ENCODE results near the gene LMBR1L. TPM values are rescaled to one million over a fixed set of nuclear protein-coding genes. Genes with fewer than 3 reads are reported as not detected.

The LMBR1L gene
- total and polyA plus RNA-seq, 2 of the 13 experiments (the other 11 are each of a cell fraction or from before 2014, with no cell fraction given): 12.2 to 65.9 TPM

DNA sequence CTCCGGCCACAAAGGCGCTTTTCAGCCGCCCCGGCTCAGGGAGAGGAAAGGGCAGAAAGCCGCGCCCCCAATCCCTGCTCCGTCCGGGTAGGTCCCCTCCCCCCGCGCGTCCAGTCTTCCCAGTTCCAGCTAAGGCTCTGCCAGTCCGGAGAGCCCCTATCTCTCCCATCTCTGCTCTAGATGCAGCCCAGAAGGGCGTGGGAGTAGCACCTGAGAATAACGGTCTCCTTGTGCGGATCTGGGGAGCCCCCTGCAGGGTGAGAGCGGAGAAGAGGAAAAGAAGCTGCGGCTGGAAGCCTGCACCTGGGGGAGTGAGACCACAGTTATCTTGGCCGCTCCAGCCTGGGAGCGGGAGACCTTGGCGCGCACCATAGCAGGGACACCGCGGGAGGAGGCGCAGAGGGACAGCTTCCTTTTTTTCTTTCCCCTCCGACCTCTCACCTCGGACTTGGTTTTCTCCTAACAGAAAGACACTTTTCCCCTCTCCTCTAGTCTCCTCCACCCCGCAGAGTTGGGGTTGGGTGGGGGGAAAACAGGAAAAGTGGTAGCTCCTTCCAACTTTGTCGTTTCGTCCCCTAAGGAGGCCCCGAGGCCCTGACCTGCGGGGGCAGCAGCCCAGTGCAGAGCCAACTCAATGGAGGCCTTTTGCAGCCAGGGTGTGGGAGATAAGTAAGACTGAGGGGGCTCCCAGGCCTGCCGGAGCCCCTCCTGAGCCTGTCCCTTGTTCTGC lies 18.4 kb downstream of the LMBR1L start (continued):
- TF ChIP-seq, protein P1, sequence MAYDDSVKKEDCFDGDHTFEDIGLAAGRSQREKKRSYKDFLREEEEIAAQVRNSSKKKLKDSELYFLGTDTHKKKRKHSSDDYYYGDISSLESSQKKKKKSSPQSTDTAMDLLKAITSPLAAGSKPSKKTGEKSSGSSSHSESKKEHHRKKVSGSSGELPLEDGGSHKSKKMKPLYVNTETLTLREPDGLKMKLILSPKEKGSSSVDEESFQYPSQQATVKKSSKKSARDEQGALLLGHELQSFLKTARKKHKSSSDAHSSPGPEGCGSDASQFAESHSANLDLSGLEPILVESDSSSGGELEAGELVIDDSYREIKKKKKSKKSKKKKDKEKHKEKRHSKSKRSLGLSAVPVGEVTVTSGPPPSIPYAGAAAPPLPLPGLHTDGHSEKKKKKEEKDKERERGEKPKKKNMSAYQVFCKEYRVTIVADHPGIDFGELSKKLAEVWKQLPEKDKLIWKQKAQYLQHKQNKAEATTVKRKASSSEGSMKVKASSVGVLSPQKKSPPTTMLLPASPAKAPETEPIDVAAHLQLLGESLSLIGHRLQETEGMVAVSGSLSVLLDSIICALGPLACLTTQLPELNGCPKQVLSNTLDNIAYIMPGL (CRISPR knock-in tag; IDR thresholded peaks at IDR 0.05; ENCODE audit: borderline replicate concordance in 1 of 2, low read depth in 1 of 2): 0 out of 4 replicates have a peak, but pooled peaks of 1 of the 2 experiments have one; percentile 31
- TF ChIP-seq MLLT10 (CRISPR knock-in tag; IDR thresholded peaks at IDR 0.05) (no peak), ZFP90 (CRISPR knock-in tag; IDR thresholded peaks at IDR 0.05; ENCODE audit: borderline replicate concordance) (0 out of 2 replicates have a peak, but pooled peaks have one; percentile 24), SOX13 (IDR thresholded peaks at IDR 0.05) (no peak), SOX13 (CRISPR knock-in tag; conservative IDR thresholded peaks at IDR 0.05 in 1 of 2, IDR thresholded peaks at IDR 0.05 in 1 of 2) (0 out of 4 replicates have a peak, but pooled peaks of 1 of the 2 experiments have one; percentile 1), LCORL (IDR thresholded peaks at IDR 0.05) (no peak), LCORL (CRISPR knock-in tag; IDR thresholded peaks at IDR 0.05) (peak; percentile 33; the same call in 1 of the 2 replicates), ZNF543 (CRISPR knock-in tag; IDR thresholded peaks at IDR 0.05) (no peak), HNRNPH1 (optimal IDR thresholded peaks at IDR 0.05; ENCODE audit: low read depth, low read length) (no peak), ZEB1 (IDR thresholded peaks at IDR 0.05; ENCODE audit: insufficient replicate concordance, low read depth) (peak; percentile 57), HDAC2 (CRISPR knock-in tag; IDR thresholded peaks at IDR 0.05) (0 out of 2 replicates have a peak, but pooled peaks have one; percentile 22)
- TF ChIP-seq, protein P2, sequence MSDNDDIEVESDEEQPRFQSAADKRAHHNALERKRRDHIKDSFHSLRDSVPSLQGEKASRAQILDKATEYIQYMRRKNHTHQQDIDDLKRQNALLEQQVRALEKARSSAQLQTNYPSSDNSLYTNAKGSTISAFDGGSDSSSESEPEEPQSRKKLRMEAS (IDR thresholded peaks at IDR 0.05): 0 out of 2 replicates have a peak, but pooled peaks have one; percentile 16
- TF ChIP-seq, protein P3, sequence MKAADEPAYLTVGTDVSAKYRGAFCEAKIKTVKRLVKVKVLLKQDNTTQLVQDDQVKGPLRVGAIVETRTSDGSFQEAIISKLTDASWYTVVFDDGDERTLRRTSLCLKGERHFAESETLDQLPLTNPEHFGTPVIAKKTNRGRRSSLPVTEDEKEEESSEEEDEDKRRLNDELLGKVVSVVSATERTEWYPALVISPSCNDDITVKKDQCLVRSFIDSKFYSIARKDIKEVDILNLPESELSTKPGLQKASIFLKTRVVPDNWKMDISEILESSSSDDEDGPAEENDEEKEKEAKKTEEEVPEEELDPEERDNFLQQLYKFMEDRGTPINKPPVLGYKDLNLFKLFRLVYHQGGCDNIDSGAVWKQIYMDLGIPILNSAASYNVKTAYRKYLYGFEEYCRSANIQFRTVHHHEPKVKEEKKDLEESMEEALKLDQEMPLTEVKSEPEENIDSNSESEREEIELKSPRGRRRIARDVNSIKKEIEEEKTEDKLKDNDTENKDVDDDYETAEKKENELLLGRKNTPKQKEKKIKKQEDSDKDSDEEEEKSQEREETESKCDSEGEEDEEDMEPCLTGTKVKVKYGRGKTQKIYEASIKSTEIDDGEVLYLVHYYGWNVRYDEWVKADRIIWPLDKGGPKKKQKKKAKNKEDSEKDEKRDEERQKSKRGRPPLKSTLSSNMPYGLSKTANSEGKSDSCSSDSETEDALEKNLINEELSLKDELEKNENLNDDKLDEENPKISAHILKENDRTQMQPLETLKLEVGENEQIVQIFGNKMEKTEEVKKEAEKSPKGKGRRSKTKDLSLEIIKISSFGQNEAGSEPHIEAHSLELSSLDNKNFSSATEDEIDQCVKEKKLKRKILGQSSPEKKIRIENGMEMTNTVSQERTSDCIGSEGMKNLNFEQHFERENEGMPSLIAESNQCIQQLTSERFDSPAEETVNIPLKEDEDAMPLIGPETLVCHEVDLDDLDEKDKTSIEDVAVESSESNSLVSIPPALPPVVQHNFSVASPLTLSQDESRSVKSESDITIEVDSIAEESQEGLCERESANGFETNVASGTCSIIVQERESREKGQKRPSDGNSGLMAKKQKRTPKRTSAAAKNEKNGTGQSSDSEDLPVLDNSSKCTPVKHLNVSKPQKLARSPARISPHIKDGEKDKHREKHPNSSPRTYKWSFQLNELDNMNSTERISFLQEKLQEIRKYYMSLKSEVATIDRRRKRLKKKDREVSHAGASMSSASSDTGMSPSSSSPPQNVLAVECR (CRISPR knock-in tag; IDR thresholded peaks at IDR 0.05; ENCODE audit: borderline replicate concordance): 0 out of 2 replicates have a peak, but pooled peaks have one; percentile 17
- TF ChIP-seq, protein P4, sequence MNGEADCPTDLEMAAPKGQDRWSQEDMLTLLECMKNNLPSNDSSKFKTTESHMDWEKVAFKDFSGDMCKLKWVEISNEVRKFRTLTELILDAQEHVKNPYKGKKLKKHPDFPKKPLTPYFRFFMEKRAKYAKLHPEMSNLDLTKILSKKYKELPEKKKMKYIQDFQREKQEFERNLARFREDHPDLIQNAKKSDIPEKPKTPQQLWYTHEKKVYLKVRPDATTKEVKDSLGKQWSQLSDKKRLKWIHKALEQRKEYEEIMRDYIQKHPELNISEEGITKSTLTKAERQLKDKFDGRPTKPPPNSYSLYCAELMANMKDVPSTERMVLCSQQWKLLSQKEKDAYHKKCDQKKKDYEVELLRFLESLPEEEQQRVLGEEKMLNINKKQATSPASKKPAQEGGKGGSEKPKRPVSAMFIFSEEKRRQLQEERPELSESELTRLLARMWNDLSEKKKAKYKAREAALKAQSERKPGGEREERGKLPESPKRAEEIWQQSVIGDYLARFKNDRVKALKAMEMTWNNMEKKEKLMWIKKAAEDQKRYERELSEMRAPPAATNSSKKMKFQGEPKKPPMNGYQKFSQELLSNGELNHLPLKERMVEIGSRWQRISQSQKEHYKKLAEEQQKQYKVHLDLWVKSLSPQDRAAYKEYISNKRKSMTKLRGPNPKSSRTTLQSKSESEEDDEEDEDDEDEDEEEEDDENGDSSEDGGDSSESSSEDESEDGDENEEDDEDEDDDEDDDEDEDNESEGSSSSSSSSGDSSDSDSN (CRISPR knock-in tag; IDR thresholded peaks at IDR 0.05): peak; percentile 62
- TF ChIP-seq, protein P5, sequence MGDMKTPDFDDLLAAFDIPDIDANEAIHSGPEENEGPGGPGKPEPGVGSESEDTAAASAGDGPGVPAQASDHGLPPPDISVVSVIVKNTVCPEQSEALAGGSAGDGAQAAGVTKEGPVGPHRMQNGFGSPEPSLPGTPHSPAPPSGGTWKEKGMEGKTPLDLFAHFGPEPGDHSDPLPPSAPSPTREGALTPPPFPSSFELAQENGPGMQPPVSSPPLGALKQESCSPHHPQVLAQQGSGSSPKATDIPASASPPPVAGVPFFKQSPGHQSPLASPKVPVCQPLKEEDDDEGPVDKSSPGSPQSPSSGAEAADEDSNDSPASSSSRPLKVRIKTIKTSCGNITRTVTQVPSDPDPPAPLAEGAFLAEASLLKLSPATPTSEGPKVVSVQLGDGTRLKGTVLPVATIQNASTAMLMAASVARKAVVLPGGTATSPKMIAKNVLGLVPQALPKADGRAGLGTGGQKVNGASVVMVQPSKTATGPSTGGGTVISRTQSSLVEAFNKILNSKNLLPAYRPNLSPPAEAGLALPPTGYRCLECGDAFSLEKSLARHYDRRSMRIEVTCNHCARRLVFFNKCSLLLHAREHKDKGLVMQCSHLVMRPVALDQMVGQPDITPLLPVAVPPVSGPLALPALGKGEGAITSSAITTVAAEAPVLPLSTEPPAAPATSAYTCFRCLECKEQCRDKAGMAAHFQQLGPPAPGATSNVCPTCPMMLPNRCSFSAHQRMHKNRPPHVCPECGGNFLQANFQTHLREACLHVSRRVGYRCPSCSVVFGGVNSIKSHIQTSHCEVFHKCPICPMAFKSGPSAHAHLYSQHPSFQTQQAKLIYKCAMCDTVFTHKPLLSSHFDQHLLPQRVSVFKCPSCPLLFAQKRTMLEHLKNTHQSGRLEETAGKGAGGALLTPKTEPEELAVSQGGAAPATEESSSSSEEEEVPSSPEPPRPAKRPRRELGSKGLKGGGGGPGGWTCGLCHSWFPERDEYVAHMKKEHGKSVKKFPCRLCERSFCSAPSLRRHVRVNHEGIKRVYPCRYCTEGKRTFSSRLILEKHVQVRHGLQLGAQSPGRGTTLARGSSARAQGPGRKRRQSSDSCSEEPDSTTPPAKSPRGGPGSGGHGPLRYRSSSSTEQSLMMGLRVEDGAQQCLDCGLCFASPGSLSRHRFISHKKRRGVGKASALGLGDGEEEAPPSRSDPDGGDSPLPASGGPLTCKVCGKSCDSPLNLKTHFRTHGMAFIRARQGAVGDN (CRISPR knock-in tag; IDR thresholded peaks at IDR 0.05): peak; percentile 56
